HUDEP-2 (cell line): ENCODE results near the gene RNF7.
A peak's percentile ranks its signal among the peaks of the same experiment; 100 is the strongest.
"Not testable (repeated sequence)": the region's sequence is repeated elsewhere in the genome, so short reads cannot be mapped to it uniquely, and the experiment has no call there.

Experiments
- DNase-seq, 76 experiments: peaks; one replicate each; lab custom pipeline; 2025; ENCODE audit not compliant: unreplicated experiment in 76 of 76; lab: John Stamatoyannopoulos, UW

Gene RNF7

GRCh38 chr3:141777957-141778813 is 40.1 kb downstream of the RNF7 start:
- DNase-seq = no peak

- DNase-seq = no peak
Measured at GRCh38 chr3:141779667-141780066, 41.6 kb downstream of the RNF7 start.

- DNase-seq = no peak
Measured at GRCh38 chr3:141782386-141782932, 44.4 kb downstream of the RNF7 start.

GRCh38 chr3:141783632-141784031 is 45.5 kb downstream of the RNF7 start:
- DNase-seq = no peak

- DNase-seq = no peak
Measured at GRCh38 chr3:141784096-141784495, 46.0 kb downstream of the RNF7 start.

GRCh38 chr3:141784531-141784930 is 46.4 kb downstream of the RNF7 start:
- no peak for DNase-seq

- no peak for DNase-seq
Measured at GRCh38 chr3:141788149-141788548, 50.1 kb downstream of the RNF7 start.

GRCh38 chr3:141788750-141789149 is 50.7 kb downstream of the RNF7 start:
- not testable (repeated sequence) for DNase-seq

GRCh38 chr3:141789281-141789680 is 51.2 kb downstream of the RNF7 start:
- DNase-seq = peak in 5 of 76 experiments; percentile 7 to 20 (median 8)

GRCh38 chr3:141790171-141790570 is 52.1 kb downstream of the RNF7 start:
- no peak for DNase-seq

- no peak for DNase-seq
Measured at GRCh38 chr3:141792495-141792894, 54.4 kb downstream of the RNF7 start.

- no peak for DNase-seq
Measured at GRCh38 chr3:141793476-141794260, 55.6 kb downstream of the RNF7 start.

GRCh38 chr3:141795276-141795675 is 57.2 kb downstream of the RNF7 start:
- DNase-seq = no peak

GRCh38 chr3:141795741-141796080 is 57.6 kb downstream of the RNF7 start:
- no peak for DNase-seq

GRCh38 chr3:141796081-141796888 is 58.2 kb downstream of the RNF7 start:
- peak in 5 of 76 experiments; percentile 3 to 24 (median 14) for DNase-seq
